NK-92 treated with Interleukin-12 subunit alpha and Interleukin-12 subunit beta, amount 100 ng/mL, for 24 hours (cell line): ENCODE results near the gene MEGF11.
"Not testable (repeated sequence)": the region's sequence is repeated elsewhere in the genome, so short reads cannot be mapped to it uniquely, and the experiment has no call there.

Experiments
- DNase-seq: peaks from one replicate; lab custom pipeline; 2025; lab: John Stamatoyannopoulos, UW

MEGF11 gene

DNA sequence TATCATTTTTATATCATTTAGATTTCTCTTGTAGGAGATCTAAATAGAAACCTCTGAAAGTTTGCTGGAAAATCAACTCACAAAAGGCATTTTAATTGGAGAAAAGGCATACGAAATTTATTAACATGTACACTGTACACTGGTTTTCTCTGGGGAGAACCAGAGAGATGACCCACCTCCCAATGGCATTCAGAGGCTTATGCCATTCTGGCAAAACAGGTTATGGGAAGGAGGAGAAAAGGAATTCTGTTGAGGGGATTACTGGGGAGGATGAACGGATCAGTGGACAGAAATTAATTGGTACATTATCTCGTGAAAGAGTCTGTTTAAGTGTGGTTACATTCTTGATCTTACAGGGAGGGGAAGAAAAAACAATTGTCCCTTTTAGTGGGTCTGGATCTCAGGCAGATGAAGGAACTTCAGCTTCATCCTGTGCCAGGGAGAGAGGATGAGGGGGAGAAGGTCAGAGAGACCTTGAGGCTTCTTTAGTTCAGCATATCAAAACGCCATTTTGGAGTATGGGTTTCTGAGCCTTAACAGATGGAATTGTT lies 367.8 kb downstream of the MEGF11 start:
- no peak for DNase-seq

DNA sequence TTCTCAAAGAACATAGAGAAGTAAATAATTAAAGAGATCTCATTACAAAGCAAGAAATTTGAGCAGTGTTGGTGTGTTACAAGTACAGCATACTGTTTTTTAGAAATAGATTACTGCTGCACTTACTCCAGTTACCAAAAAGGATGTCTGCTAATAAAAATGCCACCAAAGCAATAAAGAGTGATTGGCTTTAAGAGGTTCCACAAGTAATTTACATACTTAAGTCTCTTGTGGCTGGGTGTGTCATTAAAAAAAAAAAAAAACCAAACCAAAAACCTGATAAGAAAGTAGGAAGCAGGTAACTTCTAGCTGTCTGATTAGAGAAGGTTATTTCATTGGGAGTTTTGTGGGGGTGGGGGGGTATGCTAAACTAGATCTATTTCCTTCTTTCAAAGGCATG lies 369.0 kb downstream of the MEGF11 start:
- DNase-seq = no peak

DNA sequence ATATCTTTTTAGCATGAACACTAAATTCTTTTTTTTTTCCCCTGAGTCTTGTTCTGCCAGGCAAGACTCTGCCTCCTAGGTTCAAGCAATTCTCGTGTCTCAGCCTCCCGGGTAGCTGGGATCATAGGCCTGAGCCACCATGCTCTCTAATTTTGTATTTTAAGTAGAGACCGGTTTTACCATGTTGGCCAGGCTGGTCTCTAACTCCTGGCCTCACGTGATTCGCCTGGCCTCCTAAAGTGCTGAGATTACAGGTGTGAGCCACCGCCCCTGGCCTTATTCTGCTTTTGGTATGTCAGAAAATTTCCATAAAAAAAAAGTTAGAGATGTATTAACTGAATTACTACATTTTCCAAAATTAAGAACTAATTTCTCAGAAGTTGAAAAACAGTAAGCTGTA lies 370.0 kb downstream of the MEGF11 start:
- no peak for DNase-seq

DNA sequence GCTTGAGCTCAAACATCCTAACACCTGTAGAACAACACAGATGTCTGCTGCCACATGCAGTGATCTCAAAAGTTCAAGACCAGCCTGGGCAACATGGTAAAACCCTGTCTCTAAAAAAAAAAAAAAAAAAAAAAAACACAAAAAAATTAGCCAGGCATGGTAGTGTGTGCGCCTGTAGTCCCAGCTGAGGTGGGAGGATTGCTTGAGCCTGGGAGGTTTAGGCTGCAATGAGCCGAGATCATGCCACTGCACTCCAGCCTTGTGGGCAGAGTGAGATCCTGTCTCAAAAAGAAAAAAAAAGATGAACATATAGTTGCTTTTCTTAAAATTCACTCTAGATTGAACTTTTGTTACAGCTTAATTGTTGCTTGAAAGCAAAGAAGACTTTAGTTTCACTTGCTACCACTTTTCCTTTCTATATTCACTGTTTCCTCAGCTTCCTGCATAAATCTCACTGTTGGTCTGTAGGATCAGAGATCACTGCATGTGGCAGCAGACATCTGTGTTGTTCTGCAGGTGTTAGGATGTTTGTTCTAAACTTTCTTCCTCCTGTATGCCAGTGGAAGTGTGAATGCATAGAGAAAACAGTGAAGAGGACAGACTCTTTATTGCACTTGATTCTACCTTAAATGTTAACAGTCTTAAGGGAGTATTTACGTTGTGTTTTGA lies 371.6 kb downstream of the MEGF11 start:
- no peak for DNase-seq

DNA sequence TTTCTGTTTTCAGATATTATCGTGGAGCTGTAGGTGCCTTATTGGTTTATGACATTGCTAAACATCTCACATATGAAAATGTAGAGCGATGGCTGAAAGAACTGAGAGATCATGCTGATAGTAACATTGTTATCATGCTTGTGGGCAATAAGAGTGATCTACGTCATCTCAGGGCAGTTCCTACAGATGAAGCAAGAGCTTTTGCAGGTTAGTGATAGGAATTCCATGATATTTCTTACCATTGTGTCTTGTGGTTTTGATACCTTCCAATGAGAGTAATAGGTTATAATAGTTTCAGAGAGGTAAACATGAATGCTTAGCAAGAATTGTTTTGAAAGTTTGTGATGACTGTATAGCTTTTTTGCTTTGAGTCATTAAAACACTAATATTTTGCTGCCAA lies 375.8 kb downstream of the MEGF11 start:
- no peak for DNase-seq

DNA sequence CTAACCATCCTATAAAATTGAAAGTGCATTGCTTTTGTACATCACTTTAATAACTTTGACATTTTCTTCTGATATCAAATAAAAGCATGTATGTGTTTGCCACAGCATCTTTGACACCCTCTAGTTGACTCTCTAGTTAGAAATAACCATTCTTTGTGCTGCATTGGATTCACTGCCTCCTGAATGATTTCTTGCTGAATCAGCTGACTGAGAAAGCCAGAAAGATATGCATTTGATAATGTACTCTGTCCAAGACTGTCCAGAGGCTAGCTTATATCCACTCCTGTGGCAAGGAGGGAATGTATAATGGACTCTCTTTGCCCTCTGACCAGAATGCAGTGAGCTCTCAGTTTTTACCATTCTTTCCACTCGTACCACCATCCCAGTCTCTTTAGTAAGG lies 378.1 kb downstream of the MEGF11 start:
- no peak for DNase-seq

DNA sequence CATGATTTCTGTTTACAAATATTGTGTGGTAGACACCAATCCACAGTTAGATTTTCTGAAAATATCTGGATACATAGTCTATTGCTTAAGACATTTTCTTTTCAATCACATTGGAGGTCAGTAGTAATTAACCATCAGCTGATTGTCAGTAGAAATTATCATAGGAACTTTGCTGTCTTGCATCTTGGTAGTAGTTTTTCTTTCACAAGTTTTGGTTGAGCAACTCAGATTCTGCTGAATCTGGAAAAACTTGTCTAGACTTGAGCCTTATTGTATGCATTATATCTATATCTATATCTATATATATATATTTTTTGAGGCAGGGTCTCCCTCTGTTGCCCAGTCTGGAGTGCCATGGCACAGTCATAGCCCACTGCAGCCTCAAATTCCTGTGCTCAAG lies 380.3 kb downstream of the MEGF11 start:
- DNase-seq = no peak

DNA sequence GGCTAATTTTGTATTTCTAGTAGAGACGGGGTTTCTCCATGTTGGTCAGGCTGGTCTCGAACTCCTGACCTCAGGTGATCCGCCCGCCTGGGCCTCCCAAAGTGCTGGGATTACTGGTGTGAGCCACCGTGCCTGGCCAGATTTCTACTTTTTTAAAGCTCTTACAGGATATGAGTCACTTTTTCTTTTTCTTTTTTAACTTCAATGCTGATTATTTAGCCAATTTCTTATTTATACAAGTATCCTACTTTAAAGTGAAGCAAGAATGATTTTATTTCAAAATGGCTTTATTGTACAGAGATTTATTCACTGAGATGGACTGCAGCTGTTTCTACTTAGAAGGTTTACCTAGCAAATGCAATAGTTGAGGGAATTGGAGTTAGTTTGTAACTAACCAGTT lies 381.0 kb downstream of the MEGF11 start:
- DNase-seq = not testable (repeated sequence)

DNA sequence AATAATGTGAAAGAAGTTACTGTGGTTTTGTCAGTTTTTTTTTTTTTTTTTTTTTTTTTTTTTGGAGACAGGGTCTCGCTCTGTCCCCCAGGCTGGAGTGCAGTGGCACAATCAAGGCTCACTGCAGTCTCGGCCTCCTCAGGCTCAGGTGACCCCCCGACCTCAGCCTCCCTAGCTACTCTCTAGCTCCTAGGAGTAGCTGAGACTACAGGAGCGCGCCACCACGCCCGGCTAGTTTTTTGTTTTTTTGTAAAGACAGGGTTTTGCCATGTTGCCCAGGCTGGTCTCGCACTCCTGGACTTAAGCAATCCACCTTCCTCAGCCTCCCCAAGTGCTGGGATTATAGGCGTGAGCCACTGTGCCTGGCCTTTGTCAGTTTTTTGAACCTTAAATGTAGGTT lies 381.7 kb downstream of the MEGF11 start:
- not testable (repeated sequence) for DNase-seq

DNA sequence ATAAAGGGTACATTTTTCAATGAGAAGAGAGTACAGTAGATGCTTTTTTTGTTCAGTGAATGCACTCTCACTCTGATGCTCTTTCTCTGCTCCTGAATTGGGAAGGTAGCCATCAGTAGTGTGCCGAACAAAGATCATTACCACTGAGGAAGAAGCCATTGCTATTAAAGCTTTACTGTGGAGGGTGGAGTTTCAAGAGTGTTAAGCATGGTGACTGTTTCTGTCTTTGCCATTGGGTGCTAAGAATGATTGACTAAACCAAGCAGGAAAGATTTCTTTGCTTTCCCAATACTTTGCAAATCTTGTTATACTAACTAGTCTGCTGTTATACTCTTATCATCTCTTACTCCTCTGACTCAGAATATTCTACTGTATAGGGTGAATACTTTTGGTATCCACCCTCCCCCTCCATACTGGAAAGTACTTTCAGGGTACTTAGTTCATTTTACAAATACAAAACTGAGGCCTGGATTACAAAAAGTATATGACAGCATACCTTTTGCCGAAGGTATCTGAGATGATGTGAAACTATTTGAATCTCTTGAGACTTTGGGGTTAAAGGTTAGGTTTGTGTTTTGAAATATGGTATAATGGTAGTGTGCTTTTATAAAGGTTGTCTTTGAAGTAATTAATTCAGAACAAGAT lies 382.5 kb downstream of the MEGF11 start:
- DNase-seq = no peak

DNA sequence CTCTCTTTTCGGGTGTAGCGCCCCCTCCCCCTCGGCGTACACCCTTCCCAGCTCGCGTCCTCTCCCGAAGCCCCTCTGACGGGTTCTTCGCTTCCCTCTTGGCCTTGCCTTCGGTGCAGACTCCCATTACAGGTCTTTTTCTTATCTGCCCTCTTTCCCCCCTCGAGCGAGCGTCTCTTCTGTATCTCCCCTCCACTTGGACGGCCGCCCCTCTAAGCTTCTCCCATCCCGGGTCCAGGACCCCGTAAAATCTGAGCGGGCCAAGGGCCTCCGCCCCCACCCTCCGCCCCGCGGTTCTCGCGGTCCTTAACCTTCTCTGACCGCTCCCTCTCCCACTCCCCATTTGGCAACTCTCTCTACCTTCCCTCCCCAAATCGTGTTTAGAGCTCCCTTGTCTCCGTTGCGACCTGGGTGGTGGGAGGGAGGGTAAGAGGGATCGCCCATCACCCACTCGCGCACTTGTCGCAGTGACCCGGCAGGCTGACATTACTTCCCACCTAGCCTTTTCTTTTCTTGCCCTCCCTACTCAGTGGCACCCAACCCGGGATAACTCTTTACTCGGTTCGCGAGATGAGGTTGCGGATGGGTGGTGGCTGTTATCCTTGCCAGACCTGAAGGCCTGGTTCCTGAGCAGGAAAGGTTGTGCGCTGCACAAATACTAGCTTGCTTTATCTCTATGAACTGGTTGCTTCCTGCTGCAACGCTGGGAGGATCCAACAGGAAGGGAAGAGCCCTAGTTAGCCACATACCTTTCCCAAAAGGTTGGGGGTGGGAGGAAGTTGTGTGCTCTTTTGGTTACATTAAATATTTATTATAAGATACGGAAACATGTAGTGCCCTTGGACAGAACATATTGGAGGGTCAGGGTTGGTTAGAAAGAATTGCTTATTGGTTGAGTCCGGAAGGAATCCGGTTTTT lies 383.3 kb downstream of the MEGF11 start:
- no peak for DNase-seq

DNA sequence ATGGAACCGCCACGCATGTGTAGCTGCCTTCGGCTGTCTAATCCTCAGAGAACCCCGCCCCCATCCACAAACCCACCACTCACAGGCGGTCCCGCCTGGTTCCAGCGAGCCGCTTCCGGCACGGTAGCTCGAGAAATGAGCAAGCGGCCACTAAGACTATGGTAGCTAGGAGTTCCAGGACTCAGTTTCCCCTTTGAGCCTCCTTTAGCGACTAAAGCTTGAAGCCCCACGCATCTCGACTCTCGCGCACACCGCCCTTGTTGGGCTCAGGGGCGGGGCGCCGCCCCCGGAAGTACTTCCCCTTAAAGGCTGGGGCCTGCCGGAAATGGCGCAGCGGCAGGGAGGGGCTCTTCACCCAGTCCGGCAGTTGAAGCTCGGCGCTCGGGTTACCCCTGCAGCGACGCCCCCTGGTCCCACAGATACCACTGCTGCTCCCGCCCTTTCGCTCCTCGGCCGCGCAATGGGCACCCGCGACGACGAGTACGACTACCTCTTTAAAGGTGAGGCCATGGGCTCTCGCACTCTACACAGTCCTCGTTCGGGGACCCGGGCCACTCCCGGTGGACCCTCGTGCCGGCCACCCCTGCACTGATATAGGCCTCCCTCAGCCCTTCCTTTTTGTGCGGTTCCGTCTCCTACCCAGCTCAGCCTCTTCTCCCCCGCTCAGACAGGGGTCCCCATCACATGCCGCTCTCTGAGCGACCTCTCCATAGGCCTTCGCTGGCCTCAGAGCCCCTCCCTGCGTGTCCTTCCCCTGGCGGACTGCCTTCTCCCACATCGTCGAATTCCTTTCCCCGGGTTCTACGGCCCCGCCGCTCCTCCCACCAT lies 384.2 kb downstream of the MEGF11 start, which contains the start of gene RAB11A:
TSS of gene RAB11A (plus strand) at position 366 of the 828 bp plus-strand sequence. CDS start at position 461, 95 bp downstream.
- DNase-seq = peak; percentile 97

DNA sequence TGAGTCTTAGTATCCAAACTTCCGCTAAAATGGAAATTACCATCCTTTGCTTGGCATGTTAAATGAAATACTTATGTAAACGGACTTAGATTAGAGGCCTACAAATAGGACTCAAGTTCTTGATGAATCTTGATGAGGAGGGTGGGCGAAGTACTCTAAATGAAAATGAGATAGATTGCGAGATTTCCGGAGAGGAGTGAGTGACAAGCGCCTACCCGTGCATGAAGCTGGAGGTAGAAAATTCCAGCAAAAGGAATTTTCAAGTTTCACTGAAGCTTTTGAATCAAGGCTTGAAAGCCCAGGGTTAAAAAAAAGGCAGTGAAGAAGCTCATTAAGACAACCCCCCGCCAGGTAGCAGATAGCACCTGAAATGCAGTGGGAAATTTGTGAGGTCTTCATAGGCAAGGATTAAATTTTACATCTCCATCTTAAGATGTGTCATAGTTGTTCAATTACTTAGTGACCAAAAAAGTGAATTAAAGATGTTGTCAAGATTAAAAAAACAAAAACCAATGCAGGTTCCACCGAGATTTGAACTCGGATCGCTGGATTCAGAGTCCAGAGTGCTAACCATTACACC lies 384.9 kb downstream of the MEGF11 start:
- no peak for DNase-seq

DNA sequence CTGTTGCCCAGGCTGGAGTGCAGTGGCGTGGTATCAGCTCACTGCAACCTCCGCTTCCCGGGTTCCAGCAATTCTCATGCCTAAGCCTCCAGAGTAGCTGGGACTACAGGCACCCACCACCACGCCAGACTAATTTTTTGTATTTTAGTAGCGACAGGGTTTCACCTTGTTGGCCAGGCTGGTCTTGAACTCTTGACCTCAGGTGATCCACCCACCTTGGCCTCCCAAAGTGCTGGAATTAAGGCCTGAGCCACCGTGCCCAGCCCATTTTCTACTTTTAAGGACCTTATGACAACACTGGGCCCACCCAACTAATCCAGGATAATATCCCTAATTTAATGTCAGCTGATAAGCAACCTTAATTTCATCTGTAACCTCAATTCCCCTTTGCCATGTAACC lies 385.6 kb downstream of the MEGF11 start:
- not testable (repeated sequence) for DNase-seq

DNA sequence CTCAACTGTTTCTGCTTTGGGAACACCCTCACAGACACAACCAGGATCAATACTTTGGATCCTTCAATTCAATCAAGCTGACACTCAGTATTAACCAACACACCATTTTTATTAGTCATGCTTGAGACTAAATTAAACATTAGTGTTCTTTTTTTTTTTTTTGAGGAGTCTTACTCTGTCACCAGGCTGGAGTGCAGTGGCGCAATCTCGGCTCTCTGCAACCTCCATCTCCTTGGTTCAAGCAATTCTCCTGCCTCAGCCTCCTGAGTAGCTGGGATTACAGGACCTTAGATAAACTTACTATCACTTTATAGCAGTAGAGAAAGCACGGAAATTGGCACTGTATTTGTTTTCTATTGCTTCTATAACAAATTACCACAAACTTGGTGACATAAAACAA lies 386.3 kb downstream of the MEGF11 start:
- DNase-seq = no peak

DNA sequence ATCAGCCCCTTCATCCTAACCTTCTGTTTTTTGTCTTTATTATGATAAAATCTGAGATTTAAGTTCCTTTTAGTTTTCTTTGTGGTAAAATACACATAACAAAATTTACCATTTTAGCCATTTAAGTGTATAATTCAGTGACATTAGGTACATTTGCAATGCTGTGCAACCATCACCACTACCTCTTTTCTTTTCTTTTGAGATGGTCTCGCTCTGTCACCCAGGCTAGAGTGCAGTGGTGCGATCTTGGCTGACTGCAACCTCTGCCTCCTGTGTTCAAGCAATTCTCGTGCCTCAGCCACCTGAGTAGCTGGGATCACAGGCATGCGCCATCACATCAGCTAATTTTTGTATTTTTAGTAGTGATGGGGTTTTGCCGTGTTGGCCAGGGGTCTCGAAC lies 390.4 kb downstream of the MEGF11 start:
- no peak for DNase-seq

DNA sequence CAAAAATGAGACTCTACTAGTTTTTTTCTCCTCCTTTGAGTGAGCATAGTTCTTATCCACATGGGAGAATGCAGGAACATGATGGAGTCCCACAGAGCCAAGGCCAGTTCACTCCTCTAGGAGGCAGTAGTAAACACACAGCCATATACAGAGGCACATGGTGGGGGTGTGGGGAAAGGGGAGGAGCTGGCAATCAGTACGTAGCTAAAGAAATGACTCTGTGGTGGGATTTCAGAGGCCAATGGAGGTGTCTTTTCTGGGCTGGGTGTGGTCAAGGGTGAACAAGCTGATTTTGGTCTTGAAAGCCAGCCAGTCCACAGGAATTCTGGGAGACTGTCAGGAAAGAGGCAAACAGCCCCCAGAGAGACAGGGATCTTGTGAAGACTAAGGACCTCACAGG lies 390.9 kb downstream of the MEGF11 start:
- no peak for DNase-seq

DNA sequence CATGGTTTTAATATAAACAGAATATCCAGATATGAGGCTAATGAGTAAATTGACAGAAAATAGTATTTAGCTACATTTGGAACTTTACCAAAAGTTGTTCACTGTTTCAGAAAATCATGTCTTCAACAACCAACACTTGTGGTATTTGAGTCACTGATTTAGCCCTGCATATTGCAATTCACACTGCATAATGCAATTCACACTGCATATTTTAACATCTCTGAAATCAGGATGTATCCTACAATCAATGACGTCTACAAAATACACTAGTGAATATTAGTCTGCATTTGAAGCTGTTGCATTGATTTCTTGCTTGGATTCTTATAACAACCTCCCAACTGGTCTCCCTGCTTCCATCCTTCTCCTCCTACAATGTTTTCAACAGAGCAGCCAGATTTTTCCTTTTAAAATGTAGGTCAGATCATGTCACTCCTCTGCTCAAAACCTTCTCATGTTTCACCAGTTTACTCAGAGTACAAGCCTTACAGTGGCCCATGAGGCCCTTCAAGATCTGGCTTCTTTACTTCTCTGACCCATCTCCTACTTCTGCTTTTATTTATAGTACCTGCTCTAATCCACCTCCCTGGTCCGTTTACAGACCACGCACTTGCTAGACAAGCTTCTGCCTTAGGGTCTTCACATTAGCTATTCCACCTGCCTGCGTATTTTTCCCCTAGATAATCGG lies 395.7 kb downstream of the MEGF11 start:
- no peak for DNase-seq

DNA sequence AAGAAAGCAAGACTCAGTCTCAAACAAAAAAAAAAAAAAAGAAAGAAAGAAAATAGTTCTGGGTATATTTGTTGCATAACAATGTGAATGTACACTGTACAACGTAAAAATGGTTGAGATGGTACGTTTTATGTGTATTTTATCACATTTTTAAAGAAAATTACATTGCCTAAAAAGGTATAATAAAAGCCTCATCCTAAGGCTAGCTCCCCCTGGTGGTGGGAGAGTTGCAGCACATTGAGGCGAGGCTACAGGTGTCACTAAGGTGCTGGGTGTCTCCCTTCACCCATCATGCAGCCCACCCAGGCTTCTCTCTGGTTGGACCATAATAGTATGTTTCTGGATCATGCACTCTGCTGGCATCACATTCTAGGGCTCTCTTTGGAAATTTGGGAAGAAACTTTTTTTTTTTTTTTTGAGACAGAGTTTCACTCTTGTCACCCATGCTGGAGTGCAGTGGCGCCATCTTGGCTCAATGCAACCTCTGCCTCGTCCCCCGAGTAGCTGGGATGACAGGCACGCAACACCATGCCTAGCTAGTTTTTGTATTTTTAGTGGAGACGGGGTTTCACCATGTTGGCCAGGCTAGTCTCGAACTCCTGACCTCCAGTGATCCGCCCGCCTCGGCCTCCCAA lies 396.6 kb downstream of the MEGF11 start:
- DNase-seq = peak; percentile 45

DNA sequence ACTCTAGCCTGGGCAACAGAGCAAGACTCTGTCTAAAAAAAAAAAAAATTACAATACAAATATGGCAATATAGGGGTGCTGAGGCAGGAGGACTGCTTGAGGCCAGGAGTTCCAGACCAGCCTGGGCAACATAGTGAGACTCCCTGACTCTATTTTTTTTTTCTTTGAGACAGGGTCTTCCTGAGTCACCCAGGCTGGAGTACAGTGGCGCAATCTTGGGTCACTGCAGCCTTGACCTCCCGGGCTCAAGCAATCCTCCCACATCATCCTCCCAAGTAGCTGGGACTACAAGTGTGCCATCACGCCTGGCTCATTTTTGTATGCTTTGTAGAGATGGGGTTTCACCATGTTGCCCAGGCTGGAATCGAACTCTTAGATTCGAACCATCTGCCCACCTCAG lies 401.6 kb downstream of the MEGF11 start:
- DNase-seq = no peak
